IgD-negative memory B cell (primary cell): ENCODE data around the gene INSL3. TPM values are rescaled to one million over a fixed set of nuclear protein-coding genes. Genes with fewer than 3 reads are reported as not detected.

Experiments
- H3K27ac Mint-ChIP-seq, 3 donors: one replicate each; pipeline ENCODE4 v1.8.0; 2020 to 2022; ENCODE audit warnings: mild to moderate bottlenecking in 3 of 3, mixed read lengths in 3 of 3, moderate library complexity in 1 of 3
- H3K27me3 Mint-ChIP-seq: one replicate; pipeline ENCODE4 v1.8.0; 2021; ENCODE audit warnings: mixed read lengths
- H3K36me3 Mint-ChIP-seq: one replicate; pipeline ENCODE4 v1.8.0; 2020; ENCODE audit warnings: mild to moderate bottlenecking, mixed read lengths
- H3K4me1 Mint-ChIP-seq, 3 donors: one replicate each; pipeline ENCODE4 v1.8.0; 2020 to 2022; ENCODE audit warnings: mixed read lengths in 3 of 3, mild to moderate bottlenecking in 1 of 3
- H3K4me3 Mint-ChIP-seq, 4 donors: one replicate each; pipeline ENCODE4 v1.8.0; 2020 to 2022; ENCODE audit warnings: mild to moderate bottlenecking in 4 of 4, mixed read lengths in 4 of 4, moderate library complexity in 3 of 4
- H3K9me3 Mint-ChIP-seq, 3 donors: one replicate each; pipeline ENCODE4 v1.8.0; 2020 to 2021; ENCODE audit warnings: mixed read lengths in 3 of 3, mild to moderate bottlenecking in 1 of 3
- polyA plus RNA-seq: library from polyadenylated mRNA; unstranded; fragments of 300-500 nt; fragmentation: Illumina TruSeq; gene quantifications from one replicate; pipeline ENCODE4 v1.2.3, GENCODE V29; 2021

INSL3 gene
- 1.7 TPM for polyA plus RNA-seq

DNA sequence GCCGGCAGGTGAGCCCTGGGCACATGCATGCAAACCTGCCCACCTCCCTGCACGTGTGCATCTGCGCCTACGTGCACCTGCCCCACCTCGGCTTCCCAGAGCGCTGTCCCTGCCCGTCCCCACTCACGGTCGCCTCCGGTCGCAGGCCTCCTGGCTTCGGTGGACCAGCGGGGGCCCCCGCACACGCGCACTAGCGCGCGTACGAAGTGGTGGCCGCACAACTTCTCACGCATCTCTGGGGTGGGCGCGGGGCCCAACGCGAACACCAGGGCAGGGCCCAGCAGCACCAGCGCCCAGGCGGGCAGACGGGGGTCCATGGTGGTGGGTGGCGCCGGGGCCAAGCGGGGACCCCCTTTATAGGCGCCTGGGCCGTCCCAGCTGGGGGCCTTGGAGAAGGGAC is at the start of gene INSL3:
Gene INSL3, minus strand, starts transcription at position 330 of the 400 bp plus-strand sequence. Its CDS starts 13 bp downstream, at position 317.
- Mint-ChIP-seq H3K27ac (no peak within 1 kb of the TSS), H3K36me3 (no peaks in the 10 kb centered on the region), H3K4me3 (no peak within 1 kb of the TSS), H3K27me3 (no peaks in the 10 kb centered on the region), H3K4me1 (no peaks in the 10 kb centered on the region), H3K9me3 (no peaks in the 10 kb centered on the region)

DNA sequence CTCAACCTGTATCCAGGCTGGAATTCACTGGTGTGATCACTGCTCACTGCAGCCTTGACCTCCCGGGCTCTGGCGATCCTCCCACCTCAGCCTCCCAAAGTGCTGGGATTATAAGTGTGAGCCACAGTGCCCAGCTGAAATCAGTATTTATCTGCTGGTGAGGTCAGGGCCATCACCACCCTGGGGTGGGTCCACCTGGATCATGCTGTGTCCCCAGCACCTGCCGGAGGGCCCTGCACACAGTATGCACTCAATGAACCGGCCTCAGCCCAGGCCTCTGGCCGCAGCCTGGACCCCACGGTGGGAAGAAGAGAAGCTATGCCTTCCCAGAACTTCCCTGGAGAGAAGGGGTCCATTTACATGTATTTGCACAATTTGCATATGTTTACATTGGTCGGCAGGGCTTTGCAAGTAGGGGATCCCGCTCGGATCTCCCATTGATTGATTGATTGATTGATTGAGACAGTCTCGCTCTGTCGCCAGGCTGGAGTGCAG is 47.8 kb upstream of the INSL3 start:
- Mint-ChIP-seq H3K9me3 (no peaks in the 10 kb centered on the region), H3K4me1 (peaks cover 0 to 2% (median 0%) of the 10 kb centered on the region in 3 donors), H3K27ac (peak overlapping the region in 1 of 3 donors; percentile 59), H3K4me3 (peak overlapping the region in 2 of 4 donors; percentile 14 to 63), H3K36me3 (no peaks in the 10 kb centered on the region), H3K27me3 (peaks cover 13% of the 10 kb centered on the region)

GRCh38 chr19:17868669-17869068 is 47.4 kb upstream of the INSL3 start:
- no peaks in the 10 kb centered on the region for H3K36me3 Mint-ChIP-seq
- H3K9me3 Mint-ChIP-seq: no peaks in the 10 kb centered on the region
- H3K4me1 Mint-ChIP-seq: peaks cover 0 to 2% (median 0%) of the 10 kb centered on the region in 3 donors
- peak overlapping the region in 2 of 4 donors; percentile 14 to 63 for H3K4me3 Mint-ChIP-seq
- H3K27me3 Mint-ChIP-seq: peaks cover 13% of the 10 kb centered on the region
- peak overlapping the region in 1 of 3 donors; percentile 59 for H3K27ac Mint-ChIP-seq

GRCh38 chr19:17866964-17867486 is 45.7 kb upstream of the INSL3 start:
- Mint-ChIP-seq H3K27me3 (peaks cover 11% of the 10 kb centered on the region), H3K27ac (no peak overlapping the region), H3K4me1 (peaks cover 5 to 6% (median 5%) of the 10 kb centered on the region in 3 donors), H3K9me3 (no peaks in the 10 kb centered on the region), H3K4me3 (no peak overlapping the region), H3K36me3 (no peaks in the 10 kb centered on the region)

GRCh38 chr19:17866312-17866963 is 45.1 kb upstream of the INSL3 start:
- H3K4me3 Mint-ChIP-seq: no peak overlapping the region

GRCh38 chr19:17865364-17866311 is 44.3 kb upstream of the INSL3 start:
- peaks cover 5 to 17% (median 14%) of the 10 kb centered on the region in 3 donors for H3K4me1 Mint-ChIP-seq
- H3K27ac Mint-ChIP-seq: peak overlapping the region; percentile 16 to 80 (median 71)
- H3K4me3 Mint-ChIP-seq: peak overlapping the region in 3 of 4 donors; percentile 21 to 86 (median 65)
- H3K9me3 Mint-ChIP-seq: no peaks in the 10 kb centered on the region
- peaks cover 1% of the 10 kb centered on the region for H3K27me3 Mint-ChIP-seq
- H3K36me3 Mint-ChIP-seq: peaks cover 3% of the 10 kb centered on the region

More at GRCh38 chr19:17866312-17866963, 45.1 kb upstream of the INSL3 start:
- peaks cover 3% of the 10 kb centered on the region for H3K36me3 Mint-ChIP-seq
- H3K27ac Mint-ChIP-seq: peak overlapping the region in 1 of 3 donors; percentile 16
- peaks cover 7% of the 10 kb centered on the region for H3K27me3 Mint-ChIP-seq
- H3K4me1 Mint-ChIP-seq: peaks cover 5 to 9% (median 8%) of the 10 kb centered on the region in 3 donors
- no peaks in the 10 kb centered on the region for H3K9me3 Mint-ChIP-seq

GRCh38 chr19:17863520-17864182 is 42.3 kb upstream of the INSL3 start:
- H3K36me3 Mint-ChIP-seq: peaks cover 3% of the 10 kb centered on the region
- H3K9me3 Mint-ChIP-seq: no peaks in the 10 kb centered on the region
- H3K27ac Mint-ChIP-seq: peak overlapping the region; percentile 62 to 96 (median 81)
- H3K27me3 Mint-ChIP-seq: no peaks in the 10 kb centered on the region
- H3K4me1 Mint-ChIP-seq: peaks cover 11 to 27% (median 23%) of the 10 kb centered on the region in 3 donors
- H3K4me3 Mint-ChIP-seq: peak overlapping the region in 1 of 4 donors; percentile 86

DNA sequence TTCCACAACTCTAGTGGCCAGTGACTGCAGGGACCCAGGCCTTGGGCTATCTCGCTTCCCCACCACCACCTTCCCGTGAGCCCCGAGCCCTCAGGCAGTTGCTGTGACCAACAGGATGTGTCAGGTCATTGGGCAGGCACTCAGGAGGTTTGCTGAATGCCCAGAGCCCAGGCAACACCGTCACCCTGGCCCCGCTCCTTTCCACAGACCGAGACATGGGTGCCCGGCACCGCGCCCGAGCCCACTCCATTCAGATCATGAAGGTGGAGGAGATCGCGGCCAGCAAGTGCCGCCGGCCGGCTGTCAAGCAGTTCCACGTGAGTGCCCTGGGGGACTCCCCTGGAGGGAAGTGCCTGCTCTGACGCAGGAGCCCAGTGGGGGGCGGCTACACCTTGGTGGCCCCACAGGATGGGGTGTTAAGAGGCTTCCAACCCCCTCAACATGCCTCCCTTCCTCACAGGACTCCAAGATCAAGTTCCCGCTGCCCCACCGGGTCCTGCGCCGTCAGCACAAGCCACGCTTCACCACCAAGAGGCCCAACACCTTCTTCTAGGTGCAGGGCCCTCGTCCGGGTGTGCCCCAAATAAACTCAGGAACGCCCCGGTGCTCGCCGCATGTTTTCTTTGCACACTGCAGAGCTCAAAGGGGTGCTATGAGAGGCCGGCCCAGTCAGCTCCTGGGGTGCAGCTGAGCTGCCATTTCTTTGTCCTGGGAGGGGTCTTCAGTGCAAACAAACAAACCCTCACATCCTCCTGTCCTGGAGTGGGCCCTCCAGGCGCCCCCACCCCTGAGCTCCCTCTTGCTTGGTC is 41.6 kb upstream of the INSL3 start:
- Mint-ChIP-seq H3K36me3 (peaks cover 3% of the 10 kb centered on the region), H3K9me3 (no peaks in the 10 kb centered on the region), H3K27me3 (no peaks in the 10 kb centered on the region), H3K4me1 (peaks cover 11 to 27% (median 23%) of the 10 kb centered on the region in 3 donors), H3K4me3 (peak overlapping the region in 3 of 4 donors; percentile 41 to 86 (median 64)), H3K27ac (peak overlapping the region; percentile 80 to 96 (median 81))

GRCh38 chr19:17861542-17862402 is 40.5 kb upstream of the INSL3 start:
- Mint-ChIP-seq H3K4me1 (peaks cover 11 to 27% (median 23%) of the 10 kb centered on the region in 3 donors), H3K36me3 (peaks cover 3% of the 10 kb centered on the region), H3K9me3 (no peaks in the 10 kb centered on the region), H3K27ac (peak overlapping the region; percentile 80 to 96 (median 81)), H3K27me3 (no peaks in the 10 kb centered on the region), H3K4me3 (peak overlapping the region; percentile 86 to 100 (median 98))

- peak overlapping the region; percentile 86 to 100 (median 98) for H3K4me3 Mint-ChIP-seq
- H3K27me3 Mint-ChIP-seq: no peaks in the 10 kb centered on the region
- H3K9me3 Mint-ChIP-seq: no peaks in the 10 kb centered on the region
- peaks cover 3% of the 10 kb centered on the region for H3K36me3 Mint-ChIP-seq
- H3K27ac Mint-ChIP-seq: peak overlapping the region; percentile 80 to 98 (median 81)
- peaks cover 11 to 27% (median 23%) of the 10 kb centered on the region in 3 donors for H3K4me1 Mint-ChIP-seq
These were observed 39.7 kb upstream of the INSL3 start for GRCh38 chr19:17860993-17861360.

DNA sequence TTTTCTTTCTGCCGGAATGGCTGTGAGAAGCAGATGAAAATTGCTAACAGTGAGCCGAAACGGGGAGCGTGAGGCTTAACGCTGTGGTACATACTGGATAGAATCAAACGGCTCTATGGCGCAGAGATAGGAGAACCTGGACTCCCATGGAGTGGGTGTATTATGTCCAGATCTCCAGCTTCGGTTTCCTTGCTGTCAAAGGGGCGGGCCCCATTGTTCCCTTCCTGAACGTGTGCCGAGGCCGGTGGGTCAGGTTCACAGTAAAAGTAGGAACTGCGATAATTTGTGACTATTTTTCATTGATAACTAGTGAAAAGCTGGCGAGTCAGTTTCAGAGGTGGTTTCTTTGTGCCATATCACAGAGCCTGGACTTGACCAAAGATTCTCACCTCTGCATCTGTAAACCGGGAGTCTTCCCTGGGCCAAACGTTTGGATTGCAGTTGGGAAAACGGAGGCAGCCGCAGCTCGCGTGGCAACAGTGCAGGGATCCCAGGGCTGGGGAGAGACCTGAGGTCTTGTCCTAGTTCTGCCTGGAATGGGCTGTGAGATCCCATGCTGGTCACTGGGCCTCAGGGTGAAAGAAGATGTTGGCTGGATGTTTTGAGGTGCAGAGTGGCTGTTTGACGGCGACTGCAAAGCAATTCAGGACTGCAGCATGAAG is 39.1 kb upstream of the INSL3 start:
- Mint-ChIP-seq H3K27me3 (no peaks in the 10 kb centered on the region), H3K4me3 (peak overlapping the region; percentile 86 to 100 (median 98)), H3K4me1 (peaks cover 11 to 29% (median 26%) of the 10 kb centered on the region in 3 donors), H3K36me3 (peaks cover 3% of the 10 kb centered on the region), H3K27ac (peak overlapping the region; percentile 81 to 98 (median 85)), H3K9me3 (no peaks in the 10 kb centered on the region)

DNA sequence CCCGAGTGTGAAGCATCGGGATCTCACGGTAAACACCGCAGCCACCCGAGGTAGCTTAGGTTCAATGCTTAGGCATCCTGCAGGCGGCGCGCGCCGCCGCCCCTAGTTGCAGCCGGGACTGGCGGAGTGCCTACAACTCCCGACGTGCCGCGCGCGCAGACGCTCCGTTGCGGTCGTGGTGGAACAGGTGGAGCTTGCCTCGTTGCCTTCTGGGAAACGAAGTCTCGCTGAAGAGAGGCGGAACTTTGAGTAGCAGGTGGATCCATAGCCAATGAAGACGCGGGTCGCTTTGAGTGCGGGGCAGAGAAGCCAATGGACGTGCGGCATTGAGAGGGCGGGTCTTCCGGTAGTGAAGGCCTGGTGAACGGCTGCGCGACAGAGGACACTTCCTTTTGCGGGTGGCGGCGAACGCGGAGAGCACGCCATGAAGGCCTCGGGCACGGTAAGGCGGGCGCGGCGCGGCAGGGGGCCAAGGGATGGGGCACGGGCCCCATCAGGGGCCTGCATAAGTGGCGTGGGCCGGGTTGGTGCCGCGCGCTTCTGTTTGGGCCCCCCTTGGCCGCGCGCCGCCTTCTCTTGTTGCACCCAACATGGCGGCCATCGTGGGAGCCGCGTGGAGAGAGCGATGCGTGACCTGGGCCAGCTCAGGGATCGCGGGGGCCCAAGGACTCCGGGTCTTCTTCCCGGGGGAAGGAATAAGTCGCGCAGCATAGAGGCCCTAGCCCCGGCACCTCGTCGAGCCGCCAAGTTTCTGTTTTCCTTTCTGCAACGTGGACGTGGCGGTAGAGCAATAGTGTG is 38.4 kb upstream of the INSL3 start, which contains the start of gene RPL18A:
Gene RPL18A, plus strand, starts transcription at position 378 of the 798 bp plus-strand sequence. Its CDS starts 47 bp downstream, at position 425.
- Mint-ChIP-seq H3K36me3 (peaks cover 3% of the 10 kb centered on the region), H3K4me1 (peaks cover 11 to 30% (median 29%) of the 10 kb centered on the region in 3 donors), H3K9me3 (no peaks in the 10 kb centered on the region), H3K27me3 (no peaks in the 10 kb centered on the region), H3K4me3 (peak within 1 kb of the TSS; percentile 86 to 100 (median 98)), H3K27ac (peak within 1 kb of the TSS; percentile 81 to 98 (median 85))
